Measurements from ENCODE around the gene MBNL2.

MBNL2 gene

GRCh38 chr13:97381189-97381588 lies 159.1 kb downstream of the MBNL2 start:
- DNase-seq (ENCODE audit: low read depth in 2 of 2) = no peak

- no peak for DNase-seq (ENCODE audit: low read depth in 2 of 2)
These were observed 160.1 kb downstream of the MBNL2 start for GRCh38 chr13:97382276-97382675.

DNA sequence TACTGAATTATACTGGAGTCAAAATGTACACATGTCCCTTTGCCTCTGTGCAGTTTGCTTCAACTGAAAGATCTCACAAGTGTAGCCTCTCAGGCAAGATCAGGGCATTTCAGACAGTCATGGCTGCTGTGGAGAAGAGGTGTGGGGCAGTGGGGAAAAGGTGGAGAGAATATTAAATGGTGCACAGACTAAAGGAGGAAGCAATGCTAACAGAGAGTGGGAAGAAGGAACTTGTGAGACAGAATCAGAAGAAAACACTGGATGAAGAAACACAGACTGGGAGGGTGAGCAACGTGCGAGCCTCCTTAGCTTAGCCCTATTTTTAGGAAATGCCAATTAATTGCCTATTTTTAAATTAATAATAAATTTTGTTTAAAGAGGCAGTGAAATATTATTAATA lies 162.2 kb downstream of the MBNL2 start:
- DNase-seq (ENCODE audit: low read depth in 2 of 2) = no peak

DNA sequence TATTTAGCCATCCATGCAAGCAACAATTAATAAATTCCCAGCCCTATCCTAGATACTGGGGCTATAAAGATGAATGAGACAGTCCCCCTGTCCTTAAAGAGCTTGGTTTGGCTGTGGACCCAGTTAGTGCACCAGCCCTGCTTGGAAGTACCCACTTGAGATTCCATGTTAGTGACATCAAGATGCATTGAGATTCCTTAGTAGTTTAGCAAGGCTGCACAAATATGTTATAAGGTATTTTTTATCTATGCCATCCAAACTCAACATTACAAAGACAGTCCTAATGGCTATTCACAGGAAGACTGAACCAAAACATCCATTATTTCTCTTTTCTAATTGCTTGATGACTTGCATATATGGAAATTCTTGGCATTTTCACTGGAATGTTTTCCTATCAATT lies 163.0 kb downstream of the MBNL2 start:
- DNase-seq (ENCODE audit: low read depth in 2 of 2) = no peak

DNA sequence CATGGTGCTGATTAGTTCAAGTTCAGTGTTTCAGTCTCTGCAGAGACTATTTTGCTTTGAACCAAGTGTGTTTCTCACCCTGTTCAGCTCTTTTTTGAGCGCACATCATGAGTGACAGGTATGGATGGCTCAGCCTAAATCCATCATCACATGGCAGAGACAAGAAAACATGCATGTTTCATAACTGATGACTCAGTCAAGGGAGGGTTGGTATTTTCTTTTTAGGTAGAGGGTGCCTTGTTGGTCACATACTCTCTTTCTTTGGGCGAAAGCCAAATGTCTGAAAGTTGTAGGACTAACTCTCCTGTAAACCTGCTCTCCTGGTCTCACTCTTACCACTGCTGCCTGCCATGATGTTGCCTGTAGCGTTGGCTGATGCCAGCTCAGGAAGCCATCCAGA lies 163.7 kb downstream of the MBNL2 start:
- no peak for DNase-seq (ENCODE audit: low read depth in 2 of 2)

DNA sequence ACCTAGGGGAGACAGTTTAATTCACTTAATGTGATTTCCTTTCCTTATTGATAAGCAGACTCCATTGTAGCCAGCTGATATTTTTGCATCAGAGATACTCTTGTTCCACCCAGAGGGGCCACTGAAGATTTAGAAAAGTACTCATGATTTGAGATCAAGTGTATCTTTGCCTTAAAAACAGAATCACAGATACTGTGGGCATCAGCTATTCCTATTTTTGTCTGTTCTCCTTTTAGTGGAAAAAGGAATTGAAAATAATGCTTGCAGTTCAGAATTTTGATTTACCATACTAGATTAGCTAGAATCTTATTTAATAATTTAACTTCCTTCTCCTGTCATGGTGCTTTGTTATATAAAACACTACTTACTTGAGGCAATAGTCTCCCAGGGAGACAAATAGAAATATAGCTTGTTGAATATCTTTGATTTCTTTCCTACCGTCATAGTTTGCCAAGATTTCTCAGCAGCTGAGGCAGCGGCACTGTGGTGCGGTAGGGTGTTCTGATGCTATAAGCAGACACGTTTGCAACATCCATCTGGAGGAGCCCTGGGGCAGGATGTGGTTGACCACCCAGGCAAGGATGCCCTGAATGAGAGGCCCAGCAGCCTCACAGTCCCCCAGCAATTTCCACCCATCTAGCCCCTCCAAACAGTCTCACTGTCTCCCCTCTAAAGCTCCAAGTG lies 164.8 kb downstream of the MBNL2 start:
- DNase-seq (ENCODE audit: low read depth in 2 of 2) = no peak

GRCh38 chr13:97387485-97387839 lies 165.3 kb downstream of the MBNL2 start:
- no peak for DNase-seq (ENCODE audit: low read depth in 2 of 2)

- DNase-seq (ENCODE audit: low read depth in 2 of 2) = no peak
These were observed 165.8 kb downstream of the MBNL2 start for GRCh38 chr13:97387890-97388289.

DNA sequence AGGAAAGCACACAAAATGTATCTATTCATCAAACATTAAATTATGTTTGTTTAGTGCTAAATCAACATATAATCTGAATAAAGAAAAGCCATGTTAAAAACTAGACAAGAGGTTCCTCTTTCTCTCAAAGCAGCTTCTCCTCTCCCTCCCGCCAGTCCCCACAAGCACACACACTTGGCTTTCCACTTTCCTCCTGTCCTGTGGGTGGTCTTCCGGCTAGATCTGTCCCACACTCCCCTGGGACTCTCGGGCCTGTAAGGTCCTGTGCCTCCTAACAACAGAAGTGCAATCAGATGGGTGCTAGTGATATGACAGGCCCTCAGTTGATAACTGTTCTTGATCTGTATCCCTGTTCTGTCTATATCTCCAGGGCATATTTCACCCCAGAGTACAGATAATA lies 166.2 kb downstream of the MBNL2 start:
- DNase-seq (ENCODE audit: low read depth in 2 of 2) = no peak

DNA sequence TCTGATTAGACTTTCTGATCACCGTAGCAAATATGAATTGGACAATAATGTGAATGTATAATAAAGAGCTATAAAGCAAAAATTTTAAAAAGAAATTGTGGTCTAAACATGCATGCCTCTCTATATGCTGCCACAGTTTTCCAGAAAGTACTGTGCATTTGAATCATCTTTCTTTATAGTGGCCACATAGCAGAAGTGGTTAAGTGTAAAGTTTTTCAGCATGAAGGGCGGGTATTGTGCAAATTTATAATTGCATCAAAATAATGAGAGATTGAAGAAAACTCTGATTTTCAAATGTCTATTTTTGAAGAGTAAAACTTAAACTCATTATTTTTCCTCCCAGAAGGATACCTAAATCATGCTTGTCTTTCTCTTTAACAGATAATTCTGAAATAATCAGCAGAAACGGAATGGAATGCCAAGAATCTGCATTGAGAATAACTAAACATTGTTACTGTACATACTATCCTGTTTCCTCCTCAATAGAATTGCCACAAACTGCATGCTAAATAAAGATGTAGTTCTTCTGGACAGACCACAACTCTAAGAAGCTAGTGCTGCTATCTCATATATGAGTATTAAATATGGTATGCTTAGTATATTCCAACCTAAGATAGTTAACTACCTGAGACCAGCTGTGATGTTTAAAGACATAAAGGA lies 168.9 kb downstream of the MBNL2 start:
- peak; percentile 22 to 31 for DNase-seq (ENCODE audit: low read depth in 2 of 2)

GRCh38 chr13:97392020-97392419 lies 169.9 kb downstream of the MBNL2 start:
- DNase-seq (ENCODE audit: low read depth in 2 of 2) = no peak

- no peak for DNase-seq (ENCODE audit: low read depth in 2 of 2)
These were observed 172.4 kb downstream of the MBNL2 start for GRCh38 chr13:97394542-97394941.

- no peak for DNase-seq (ENCODE audit: low read depth in 2 of 2)
These were observed 173.5 kb downstream of the MBNL2 start for GRCh38 chr13:97395447-97396136.

GRCh38 chr13:97397267-97397666 lies 175.1 kb downstream of the MBNL2 start:
- DNase-seq (ENCODE audit: low read depth in 2 of 2) = no peak

DNA sequence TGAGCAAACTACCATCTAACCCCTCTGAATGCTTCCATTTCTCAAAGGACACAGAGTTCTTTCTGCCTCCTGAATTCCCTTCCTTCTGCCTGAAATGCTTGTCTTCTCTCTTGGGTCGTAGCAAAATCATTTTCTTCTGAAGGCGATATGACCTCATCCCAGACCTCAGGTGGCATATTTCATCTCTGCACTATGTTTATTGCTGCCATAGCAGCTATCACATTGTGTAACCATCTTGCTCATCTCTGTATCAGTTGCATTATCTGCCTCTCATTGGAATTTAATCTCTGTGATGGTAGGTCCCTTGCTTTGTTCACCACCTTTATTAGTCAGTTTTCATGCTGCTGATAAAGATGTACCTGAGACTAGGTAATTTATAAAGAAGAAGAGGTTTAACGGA lies 179.3 kb downstream of the MBNL2 start:
- no peak for DNase-seq (ENCODE audit: low read depth in 2 of 2)

DNA sequence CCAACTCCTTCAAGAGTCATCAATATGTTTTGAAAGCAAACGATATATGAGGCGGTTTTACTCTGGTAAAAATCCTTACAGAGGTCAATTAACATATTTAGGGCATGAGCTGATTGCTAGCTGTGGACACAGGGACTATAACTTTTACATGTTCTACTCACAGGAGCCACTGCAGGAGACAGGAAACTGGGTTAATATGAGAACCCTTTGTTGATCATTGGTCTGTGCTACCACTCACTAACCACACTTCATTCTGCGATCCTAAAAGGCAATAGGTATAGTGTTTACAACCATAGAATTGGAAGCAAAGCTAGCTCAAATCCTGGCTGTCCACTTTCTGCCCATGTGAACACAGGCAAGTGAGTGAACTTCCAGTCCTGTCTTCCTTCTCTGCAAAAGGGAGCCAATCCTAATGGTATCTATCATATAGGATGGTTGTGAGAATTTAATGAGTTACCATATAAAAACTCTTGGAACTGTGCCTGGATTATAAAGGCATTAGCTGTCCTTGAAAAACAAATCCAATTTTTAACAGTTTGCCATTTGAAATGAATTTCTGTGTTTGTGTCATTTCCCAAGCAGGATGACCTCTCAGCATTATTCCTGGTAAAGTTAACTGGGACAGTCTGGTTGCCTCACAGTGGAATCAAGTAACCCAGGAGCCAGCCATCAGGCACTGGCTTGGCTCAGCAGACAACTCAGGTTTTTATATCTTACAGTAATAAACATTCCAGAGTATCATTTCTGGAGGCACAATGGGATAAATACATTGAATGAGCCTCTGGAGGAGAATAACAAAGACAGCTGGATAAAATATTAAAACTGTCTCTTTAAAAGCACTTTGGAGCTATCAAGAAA lies 182.0 kb downstream of the MBNL2 start:
- DNase-seq (ENCODE audit: low read depth in 2 of 2) = no peak

- no peak for DNase-seq (ENCODE audit: low read depth in 2 of 2)
These were observed 185.4 kb downstream of the MBNL2 start for GRCh38 chr13:97407540-97407939.

- DNase-seq (ENCODE audit: low read depth in 2 of 2) = no peak
These were observed 186.8 kb downstream of the MBNL2 start for GRCh38 chr13:97408938-97409337.

GRCh38 chr13:97411984-97412383 lies 189.9 kb downstream of the MBNL2 start:
- peak in 1 of 2 experiments; percentile 8 for DNase-seq (ENCODE audit: low read depth in 2 of 2)

GRCh38 chr13:97413694-97414093 lies 191.6 kb downstream of the MBNL2 start:
- DNase-seq (ENCODE audit: low read depth in 2 of 2) = no peak

DNA sequence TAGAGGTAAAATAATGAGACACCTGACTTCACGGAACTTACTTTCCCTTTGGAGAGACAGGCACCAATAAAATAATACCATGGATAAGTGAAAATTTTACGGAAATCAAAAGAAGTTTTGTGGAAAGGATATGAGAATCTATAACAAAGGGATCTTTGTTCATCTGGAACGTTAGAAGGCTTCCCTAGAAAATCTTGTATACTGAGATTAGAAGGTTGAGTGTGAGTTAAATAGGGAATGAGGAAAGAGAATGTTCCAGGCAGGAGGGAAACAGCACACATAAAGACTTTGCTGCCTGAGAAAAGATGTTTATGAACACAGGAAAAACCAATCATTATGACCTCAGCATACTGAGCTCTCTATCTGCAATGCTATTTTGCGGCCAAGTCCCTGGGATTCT lies 192.3 kb downstream of the MBNL2 start:
- no peak for DNase-seq (ENCODE audit: low read depth in 2 of 2)

GRCh38 chr13:97417698-97418097 lies 195.6 kb downstream of the MBNL2 start:
- no peak for DNase-seq (ENCODE audit: low read depth in 2 of 2)
